HEK293 (cell line): ENCODE data around the gene GPR152.
A peak's percentile ranks its signal among the peaks of the same experiment; 100 is the strongest.
"Not testable (repeated sequence)": the region's sequence is repeated elsewhere in the genome, so short reads cannot be mapped to it uniquely, and the experiment has no call there.

Source experiments
- CTCF ChIA-PET: fragments of 350-600 bp; formaldehyde crosslinking; extraction: SDS; loops from one replicate; lab custom pipeline; 2021; ENCODE audit warnings: antibody characterized with exemption; lab: Yijun Ruan, JAX
- POLR2A ChIA-PET: fragments of 300-600 bp; formaldehyde crosslinking; extraction: SDS; loops from one replicate; lab custom pipeline; 2020; ENCODE audit warnings: antibody characterized with exemption, inconsistent platforms; lab: Yijun Ruan, JAX
- H3K27ac ChIP-seq: fragments of 200-500 bp; sonication (Bioruptor generic); 2 replicates; pipeline ENCODE4 v1.5.1; 2014; ENCODE audit warnings: low read depth, low read length, control low read depth, inconsistent platforms; ENCODE audit errors: extremely low read depth
- H3K36me3 ChIP-seq, 2 experiments: fragments of 200-500 bp in 1 of 2; sonication (Bioruptor generic) in 1 of 2; 1 replicate in 1 of 2; 2 replicates in 1 of 2; pipeline ENCODE4 v1.5.1; 2014 to 2017; ENCODE audit warnings: inconsistent platforms in 2 of 2, low read length in 2 of 2; ENCODE audit not compliant: control insufficient read depth in 2 of 2, insufficient read depth in 1 of 2
- H3K4me1 ChIP-seq: fragments of 200-500 bp; sonication (Bioruptor generic); 2 replicates; pipeline ENCODE4 v1.5.1; 2014; ENCODE audit warnings: mild to moderate bottlenecking, low read length, inconsistent platforms; ENCODE audit not compliant: control insufficient read depth, insufficient read depth
- H3K4me3 ChIP-seq: 2 replicates; pipeline ENCODE4 v1.5.1; 2011; ENCODE audit warnings: low read depth, mild to moderate bottlenecking, control low read depth, low read length, moderate library complexity
- H3K9me3 ChIP-seq: fragments of 200-500 bp; sonication (Bioruptor generic); 2 replicates; pipeline ENCODE4 v1.5.1; 2014; ENCODE audit warnings: low read depth, low read length, inconsistent platforms; ENCODE audit not compliant: control insufficient read depth, insufficient read depth
- EGR2 ChIP-seq: fragments of 450-650 bp; formaldehyde crosslinking; IDR thresholded peaks from 2 replicates; pipeline ENCODE4 v1.5.1; 2016; ENCODE audit warnings: low read depth, missing biosample characterization, missing genetic modification characterization
- HOXD13 ChIP-seq: sonication (generic); formaldehyde crosslinking; IDR thresholded peaks from 2 replicates; pipeline ENCODE4 v1.8.0; 2022; ENCODE audit warnings: missing genetic modification reagents, borderline replicate concordance
- SETDB1 ChIP-seq: IDR thresholded peaks from one replicate; pipeline ENCODE4 v1.6.1; 2017; ENCODE audit warnings: mild to moderate bottlenecking, low read length, moderate library complexity, mixed read lengths; ENCODE audit not compliant: insufficient read length
- ZFHX2 ChIP-seq: fragments of 450-650 bp; formaldehyde crosslinking; conservative IDR thresholded peaks from 2 replicates; pipeline ENCODE4 v1.5.1; 2016; ENCODE audit warnings: missing biosample characterization, missing genetic modification characterization
- ZNF248 ChIP-seq: fragments of 450-650 bp; formaldehyde crosslinking; IDR thresholded peaks from 2 replicates; pipeline ENCODE4 v1.5.1; 2017; ENCODE audit warnings: missing biosample characterization, missing genetic modification characterization
- ZNF335 ChIP-seq: fragments of 450-650 bp; formaldehyde crosslinking; conservative IDR thresholded peaks from 2 replicates; pipeline ENCODE4 v1.5.1; 2016; ENCODE audit warnings: missing biosample characterization, missing genetic modification characterization
- ZNF501 ChIP-seq: fragments of 450-650 bp; formaldehyde crosslinking; IDR thresholded peaks from 2 replicates; pipeline ENCODE4 v1.5.1; 2016; ENCODE audit warnings: missing biosample characterization, missing genetic modification characterization
- ZNF664 ChIP-seq: fragments of 450-650 bp; formaldehyde crosslinking; IDR thresholded peaks from 2 replicates; pipeline ENCODE4 v1.5.1; 2016; ENCODE audit warnings: missing biosample characterization, missing genetic modification characterization
- ZNF707 ChIP-seq: fragments of 450-650 bp; formaldehyde crosslinking; IDR thresholded peaks from 2 replicates; pipeline ENCODE4 v1.5.1; 2016; ENCODE audit warnings: missing biosample characterization, missing genetic modification characterization
- ZNF830 ChIP-seq: fragments of 450-650 bp; IDR thresholded peaks from 2 replicates; pipeline ENCODE4 v1.5.0; 2018; ENCODE audit warnings: missing biosample characterization, missing genetic modification characterization, low read depth, mild to moderate bottlenecking, moderate library complexity
- ZNF837 ChIP-seq: fragments of 450-650 bp; formaldehyde crosslinking; IDR thresholded peaks from 2 replicates; pipeline ENCODE4 v1.5.1; 2016; ENCODE audit warnings: missing biosample characterization, missing genetic modification characterization
- TF ChIP-seq, protein P1 (sequence below): fragments of 450-650 bp; formaldehyde crosslinking; IDR thresholded peaks from 2 replicates; pipeline ENCODE4 v1.5.1; 2017; ENCODE audit warnings: missing biosample characterization, missing genetic modification characterization
- TF ChIP-seq, protein P2 (sequence below): fragments of 450-650 bp; formaldehyde crosslinking; IDR thresholded peaks from 2 replicates; pipeline ENCODE4 v1.5.1; 2016; ENCODE audit warnings: missing biosample characterization, missing genetic modification characterization
- TF ChIP-seq, protein P3 (sequence below): fragments of 450-650 bp; formaldehyde crosslinking; optimal IDR thresholded peaks from 2 replicates; pipeline ENCODE3; 2016; ENCODE audit warnings: missing biosample characterization, mild to moderate bottlenecking, missing genetic modification characterization
- TF ChIP-seq, protein P4 (sequence below): fragments of 450-650 bp; formaldehyde crosslinking; IDR thresholded peaks from 2 replicates; pipeline ENCODE4 v1.5.1; 2016; ENCODE audit warnings: missing biosample characterization, missing genetic modification characterization

GPR152 gene

DNA sequence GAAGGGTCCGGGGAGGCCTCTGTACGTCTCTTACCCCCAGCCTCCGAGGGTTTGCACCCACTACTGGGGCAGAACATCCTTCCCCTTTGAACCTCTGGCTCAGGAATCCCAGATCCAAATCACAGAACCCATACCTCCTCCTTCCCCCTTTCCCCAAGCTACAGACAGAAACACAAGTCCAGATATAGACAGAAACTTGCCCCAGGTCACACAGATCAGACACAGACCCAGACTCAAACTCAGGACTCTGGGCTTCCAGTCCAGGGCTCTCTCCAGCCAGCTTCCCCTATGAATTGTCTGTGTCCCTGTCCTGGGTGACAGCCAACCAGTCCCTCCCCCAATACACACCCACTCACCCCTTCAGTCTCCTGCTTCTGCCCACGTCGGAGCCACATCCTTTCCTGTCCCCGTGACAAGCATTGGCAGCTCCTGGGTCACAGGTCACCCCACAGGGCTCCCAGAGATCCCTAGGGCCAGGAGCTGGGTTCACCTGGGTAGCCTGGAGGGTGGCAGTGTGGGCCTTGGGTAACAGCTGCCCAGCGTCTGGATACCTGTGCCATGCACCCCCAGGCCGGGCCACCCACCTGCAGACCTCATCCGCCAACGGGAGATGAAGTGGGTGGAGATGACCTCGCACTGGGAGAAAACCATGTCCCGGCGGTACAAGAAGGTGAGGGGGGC, 47.9 kb downstream of the GPR152 start:
- H3K27ac ChIP-seq, result no peak overlapping the region
- H3K36me3 ChIP-seq, result peaks cover 0 to 10% of the 10 kb centered on the region in 2 experiments; a peak in 1 of 3 replicates
- CTCF ChIA-PET, result no interaction called here
- no peaks in the 10 kb centered on the region for H3K4me1 ChIP-seq
- H3K9me3 ChIP-seq, result no peaks in the 10 kb centered on the region
- H3K4me3 ChIP-seq, result no peak overlapping the region
- POLR2A ChIA-PET, result no interaction called here
- TF ChIP-seq ZNF501 (tag by site-specific recombination) (no peak), HOXD13 (CRISPR knock-in tag) (no peak), ZNF664 (tag by site-specific recombination) (no peak), ZNF707 (tag by site-specific recombination) (no peak), ZNF830 (no peak), ZFHX2 (tag by site-specific recombination) (peak; percentile 99), ZNF248 (tag by site-specific recombination) (no peak), EGR2 (tag by site-specific recombination) (peak; percentile 96), SETDB1 (no peak), ZNF335 (no peak), ZNF837 (tag by site-specific recombination) (no peak)
- TF ChIP-seq, protein P1, sequence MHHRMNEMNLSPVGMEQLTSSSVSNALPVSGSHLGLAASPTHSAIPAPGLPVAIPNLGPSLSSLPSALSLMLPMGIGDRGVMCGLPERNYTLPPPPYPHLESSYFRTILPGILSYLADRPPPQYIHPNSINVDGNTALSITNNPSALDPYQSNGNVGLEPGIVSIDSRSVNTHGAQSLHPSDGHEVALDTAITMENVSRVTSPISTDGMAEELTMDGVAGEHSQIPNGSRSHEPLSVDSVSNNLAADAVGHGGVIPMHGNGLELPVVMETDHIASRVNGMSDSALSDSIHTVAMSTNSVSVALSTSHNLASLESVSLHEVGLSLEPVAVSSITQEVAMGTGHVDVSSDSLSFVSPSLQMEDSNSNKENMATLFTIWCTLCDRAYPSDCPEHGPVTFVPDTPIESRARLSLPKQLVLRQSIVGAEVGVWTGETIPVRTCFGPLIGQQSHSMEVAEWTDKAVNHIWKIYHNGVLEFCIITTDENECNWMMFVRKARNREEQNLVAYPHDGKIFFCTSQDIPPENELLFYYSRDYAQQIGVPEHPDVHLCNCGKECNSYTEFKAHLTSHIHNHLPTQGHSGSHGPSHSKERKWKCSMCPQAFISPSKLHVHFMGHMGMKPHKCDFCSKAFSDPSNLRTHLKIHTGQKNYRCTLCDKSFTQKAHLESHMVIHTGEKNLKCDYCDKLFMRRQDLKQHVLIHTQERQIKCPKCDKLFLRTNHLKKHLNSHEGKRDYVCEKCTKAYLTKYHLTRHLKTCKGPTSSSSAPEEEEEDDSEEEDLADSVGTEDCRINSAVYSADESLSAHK (tag by site-specific recombination), result no peak
- TF ChIP-seq, protein P2, sequence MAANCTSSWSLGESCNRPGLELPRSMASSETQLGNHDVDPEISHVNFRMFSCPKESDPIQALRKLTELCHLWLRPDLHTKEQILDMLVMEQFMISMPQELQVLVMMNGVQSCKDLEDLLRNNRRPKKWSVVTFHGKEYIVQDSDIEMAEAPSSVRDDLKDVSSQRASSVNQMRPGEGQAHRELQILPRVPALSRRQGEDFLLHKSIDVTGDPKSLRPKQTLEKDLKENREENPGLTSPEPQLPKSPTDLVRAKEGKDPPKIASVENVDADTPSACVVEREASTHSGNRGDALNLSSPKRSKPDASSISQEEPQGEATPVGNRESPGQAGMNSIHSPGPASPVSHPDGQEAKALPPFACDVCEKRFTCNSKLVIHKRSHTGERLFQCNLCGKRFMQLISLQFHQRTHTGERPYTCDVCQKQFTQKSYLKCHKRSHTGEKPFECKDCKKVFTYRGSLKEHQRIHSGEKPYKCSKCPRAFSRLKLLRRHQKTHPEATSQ (tag by site-specific recombination), result no peak
- TF ChIP-seq, protein P3, sequence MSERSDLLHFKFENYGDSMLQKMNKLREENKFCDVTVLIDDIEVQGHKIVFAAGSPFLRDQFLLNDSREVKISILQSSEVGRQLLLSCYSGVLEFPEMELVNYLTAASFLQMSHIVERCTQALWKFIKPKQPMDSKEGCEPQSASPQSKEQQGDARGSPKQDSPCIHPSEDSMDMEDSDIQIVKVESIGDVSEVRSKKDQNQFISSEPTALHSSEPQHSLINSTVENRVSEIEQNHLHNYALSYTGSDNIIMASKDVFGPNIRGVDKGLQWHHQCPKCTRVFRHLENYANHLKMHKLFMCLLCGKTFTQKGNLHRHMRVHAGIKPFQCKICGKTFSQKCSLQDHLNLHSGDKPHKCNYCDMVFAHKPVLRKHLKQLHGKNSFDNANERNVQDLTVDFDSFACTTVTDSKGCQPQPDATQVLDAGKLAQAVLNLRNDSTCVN (tag by site-specific recombination), result no peak
- TF ChIP-seq, protein P4, sequence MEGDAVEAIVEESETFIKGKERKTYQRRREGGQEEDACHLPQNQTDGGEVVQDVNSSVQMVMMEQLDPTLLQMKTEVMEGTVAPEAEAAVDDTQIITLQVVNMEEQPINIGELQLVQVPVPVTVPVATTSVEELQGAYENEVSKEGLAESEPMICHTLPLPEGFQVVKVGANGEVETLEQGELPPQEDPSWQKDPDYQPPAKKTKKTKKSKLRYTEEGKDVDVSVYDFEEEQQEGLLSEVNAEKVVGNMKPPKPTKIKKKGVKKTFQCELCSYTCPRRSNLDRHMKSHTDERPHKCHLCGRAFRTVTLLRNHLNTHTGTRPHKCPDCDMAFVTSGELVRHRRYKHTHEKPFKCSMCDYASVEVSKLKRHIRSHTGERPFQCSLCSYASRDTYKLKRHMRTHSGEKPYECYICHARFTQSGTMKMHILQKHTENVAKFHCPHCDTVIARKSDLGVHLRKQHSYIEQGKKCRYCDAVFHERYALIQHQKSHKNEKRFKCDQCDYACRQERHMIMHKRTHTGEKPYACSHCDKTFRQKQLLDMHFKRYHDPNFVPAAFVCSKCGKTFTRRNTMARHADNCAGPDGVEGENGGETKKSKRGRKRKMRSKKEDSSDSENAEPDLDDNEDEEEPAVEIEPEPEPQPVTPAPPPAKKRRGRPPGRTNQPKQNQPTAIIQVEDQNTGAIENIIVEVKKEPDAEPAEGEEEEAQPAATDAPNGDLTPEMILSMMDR (tag by site-specific recombination), result no peak
- TF ChIP-seq, all 188 proteins: peak for 2

DNA sequence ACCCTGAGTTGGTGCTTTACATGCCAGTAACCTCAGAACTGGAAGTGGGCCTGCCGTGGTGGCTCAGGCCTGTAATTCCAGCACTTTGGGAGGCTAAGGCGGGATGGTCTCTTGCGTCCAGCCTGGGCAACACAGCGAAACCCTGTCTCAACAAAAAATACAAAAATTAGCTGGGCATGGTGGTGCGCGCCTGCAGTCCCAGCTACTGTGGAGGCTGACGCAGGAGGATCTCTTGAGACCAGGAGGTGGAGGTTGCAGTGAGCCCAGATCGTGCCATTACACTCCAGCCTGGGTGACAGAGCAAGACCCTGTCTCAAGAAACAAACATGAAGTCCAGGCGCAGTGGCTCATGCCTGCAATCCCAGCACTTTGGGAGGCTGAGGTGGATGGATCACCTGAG, 49.4 kb downstream of the GPR152 start:
- POLR2A ChIA-PET, result interaction anchor here (0.7 to 2.8 kb wide), 4 partner anchors 9 to 36 kb away, joined by 9 to 25 read pairs (median 13); partner anchors contain the start of gene RPS6KB2

More for the DNA sequence above, 49.4 kb downstream of the GPR152 start:
- not testable (repeated sequence) for H3K9me3 ChIP-seq, H3K27ac ChIP-seq, H3K4me1 ChIP-seq, H3K4me3 ChIP-seq
- CTCF ChIA-PET, result interaction anchor here (1.3 kb wide), 1 partner anchor 46 kb away, joined by 3 read pairs; no protein-coding TSS in a partner anchor
- H3K36me3 ChIP-seq, result peaks cover 0 to 25% of the 10 kb centered on the region in 2 experiments; a peak in 1 of 3 replicates
